SK-N-DZ (cell line): ENCODE measurements around the gene NCAPG2.

ENCODE experiments used
- small RNA-seq, 2 experiments: library from RNA; depleted of rRNA; stranded (forward); fragments of <200 nt; gene quantifications; one replicate each; pipeline ENCODE3, GENCODE V24; 2014

The NCAPG2 gene

Small RNA genes lying within 50 kb of the gene (small RNA-seq; reads per million reads assigned to genes)
- gene MIR5707 (0 reads per million in 2 experiments), gene THAP5P1 (0 reads per million in 2 experiments)
